GOT3 (cell line): Measurements from ENCODE around the gene TEDC1.
"Not testable (repeated sequence)": the region's sequence is repeated elsewhere in the genome, so short reads cannot be mapped to it uniquely, and the experiment has no call there.

Experiments used
- DNase-seq: peaks from one replicate; lab custom pipeline; 2025; ENCODE audit warnings: mixed read lengths; lab: John Stamatoyannopoulos, UW

Gene TEDC1

DNA sequence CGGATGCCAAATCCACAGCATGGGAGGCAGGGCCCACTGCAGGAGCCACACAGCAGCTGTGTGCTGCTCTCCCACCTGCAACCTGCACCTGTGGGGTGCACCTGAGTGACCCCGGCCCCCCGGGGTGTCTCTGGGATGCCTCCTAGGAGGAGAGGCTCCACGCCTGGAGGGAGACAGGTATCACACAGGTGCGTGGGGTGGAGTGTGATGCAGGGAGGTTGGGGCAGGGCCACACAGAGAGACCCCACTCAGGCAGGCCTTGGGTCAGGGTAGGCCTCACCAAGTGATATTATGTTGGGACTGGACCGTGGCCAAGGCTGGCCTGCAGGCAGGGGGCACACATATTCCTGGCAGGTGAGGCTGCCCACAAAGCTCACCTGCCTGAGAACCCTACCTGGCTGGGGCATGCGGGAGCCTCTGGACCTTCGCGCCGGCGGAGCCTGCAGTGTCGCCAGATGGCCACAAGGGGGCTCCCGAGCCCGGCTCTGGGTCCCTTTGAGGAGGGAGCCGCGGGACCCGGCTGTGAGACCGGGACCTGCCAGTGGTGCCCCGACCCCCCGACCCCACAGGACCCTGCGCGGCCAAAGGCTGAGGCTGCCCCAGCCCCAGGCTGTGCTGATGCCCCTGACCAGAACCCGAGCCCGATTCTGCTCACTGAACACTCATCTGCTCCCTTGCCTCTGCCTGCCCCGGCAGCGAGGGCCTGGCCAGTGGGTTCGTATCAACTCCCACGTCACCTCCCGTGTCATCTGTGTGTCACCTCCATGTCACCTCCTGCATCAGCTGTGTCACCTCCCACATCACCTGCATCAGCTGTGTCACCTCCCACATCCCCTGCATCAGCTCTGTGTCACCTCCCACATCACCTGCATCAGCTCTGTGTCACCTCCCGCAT is 46.8 kb downstream of the TEDC1 start:
- DNase-seq, result no peak

DNA sequence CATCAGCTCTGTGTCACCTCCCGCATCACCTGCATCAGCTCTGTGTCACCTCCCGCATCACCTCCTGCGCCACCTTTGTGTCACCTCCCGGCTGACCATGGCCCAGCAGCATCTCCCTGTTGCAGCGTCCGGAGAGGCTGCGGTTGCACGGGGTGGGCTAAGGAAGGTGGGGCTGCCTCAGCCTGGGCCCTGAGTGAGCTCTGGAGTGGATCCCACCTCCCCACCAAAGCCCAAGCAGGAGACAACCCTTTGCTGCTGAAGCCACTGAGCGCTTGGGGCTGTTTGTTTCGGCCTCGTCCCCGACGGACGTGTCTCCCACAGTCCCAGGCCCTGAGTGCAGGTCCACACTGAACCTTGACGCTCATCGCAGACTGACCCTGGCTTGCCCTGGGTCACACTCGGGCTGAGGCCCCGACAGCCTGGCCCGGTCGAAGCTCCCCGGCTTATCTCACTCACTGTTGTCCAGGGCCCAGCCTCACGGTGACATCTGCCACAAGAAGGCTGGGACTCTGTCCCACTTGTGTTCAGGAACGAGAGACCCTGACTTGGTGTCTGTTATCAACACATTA is 47.5 kb downstream of the TEDC1 start:
- DNase-seq, result no peak

GRCh38 chr14:105540811-105541210 is 49.8 kb downstream of the TEDC1 start:
- DNase-seq, result no peak

DNA sequence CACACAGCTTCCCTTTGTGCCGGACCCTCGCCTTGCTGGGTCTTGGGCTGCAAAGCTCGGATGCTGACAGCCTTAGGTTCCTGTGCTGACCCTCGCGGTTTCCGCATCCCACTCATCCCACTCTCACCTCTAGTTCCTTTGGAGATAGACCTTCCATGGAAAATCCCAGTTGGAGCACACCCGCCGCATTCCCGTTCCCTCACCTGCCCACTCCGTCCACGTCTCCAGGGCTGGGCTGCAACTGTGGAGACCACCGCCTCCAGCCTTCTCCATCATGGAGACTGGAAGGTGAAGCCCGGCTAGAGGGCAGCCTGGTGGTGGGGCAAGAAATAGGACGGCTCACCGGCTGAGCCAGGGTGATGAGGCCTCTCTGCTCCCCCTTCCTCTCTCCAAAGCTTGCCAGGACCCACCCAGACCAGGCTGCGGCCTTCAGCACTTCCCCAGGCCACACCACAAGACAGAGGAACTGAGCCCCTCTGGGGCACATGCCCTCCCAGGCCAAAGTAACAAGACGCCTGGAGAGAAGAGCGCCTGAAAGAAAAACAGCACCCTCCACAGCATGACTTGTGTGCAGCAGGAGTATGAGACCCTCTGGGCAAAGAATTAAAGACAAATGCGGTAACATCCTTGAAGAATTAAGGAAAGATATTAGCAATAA is 50.3 kb downstream of the TEDC1 start:
- DNase-seq, result no peak

DNA sequence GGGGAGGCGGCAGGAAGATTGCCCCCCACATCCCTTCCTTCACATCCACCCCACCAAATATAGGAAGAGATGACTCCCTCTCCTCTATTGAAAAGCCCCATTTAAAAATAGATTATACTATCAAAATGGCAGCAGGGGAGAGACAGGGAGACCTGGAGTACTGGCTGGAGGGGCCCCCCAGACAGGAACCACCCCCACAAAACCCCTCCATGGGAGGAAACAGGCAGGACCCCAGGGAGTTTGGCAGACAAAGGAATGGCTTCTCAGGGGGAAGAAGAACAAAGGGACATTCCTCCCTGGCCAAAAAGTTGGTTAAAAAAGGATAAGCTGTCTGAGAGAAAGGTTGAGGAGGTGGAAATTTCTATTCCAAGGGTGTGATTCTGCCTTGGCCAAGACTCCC is 54.6 kb downstream of the TEDC1 start:
- not testable (repeated sequence) for DNase-seq

- DNase-seq, result not testable (repeated sequence)
Observed at GRCh38 chr14:105546410-105546809, 55.4 kb downstream of the TEDC1 start.

GRCh38 chr14:105547072-105547471 is 56.0 kb downstream of the TEDC1 start:
- not testable (repeated sequence) for DNase-seq

DNA sequence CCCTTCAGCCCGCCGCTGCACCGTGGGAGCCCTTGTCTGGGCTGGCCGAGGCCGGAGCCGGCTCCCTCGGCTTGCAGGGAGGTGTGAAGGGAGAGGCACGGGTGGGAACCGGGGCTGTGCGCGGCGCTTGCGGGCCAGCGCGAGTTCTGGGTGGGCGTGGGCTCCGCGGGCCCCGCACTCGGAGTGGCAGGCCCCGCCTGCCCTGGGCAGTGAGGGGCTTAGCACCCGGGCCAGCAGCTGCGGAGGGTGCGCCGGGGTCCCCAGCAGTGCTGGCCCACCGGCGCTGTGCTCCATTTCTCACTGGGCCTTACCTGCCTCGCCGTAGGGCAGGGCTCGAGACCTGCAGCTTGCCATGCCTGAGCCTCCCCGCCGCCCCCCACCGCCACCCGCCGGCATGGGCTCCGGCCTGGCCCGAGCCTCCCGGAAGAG is 56.7 kb downstream of the TEDC1 start:
- DNase-seq, result no peak
